Caco-2 (cell line): ENCODE measurements around the gene FRMPD1. TPM values are rescaled to one million over a fixed set of nuclear protein-coding genes. Genes with fewer than 3 reads are reported as not detected.

Experiments used
- BruUV-seq: library from RNA; stranded (reverse); fragments of 400-500 nt; replicated peaks from 2 replicates; lab custom pipeline; 2021; lab: Mats Ljungman, UMichigan
- CTCF ChIA-PET: fragments of 300-600 bp; sonication (Branson Sonifier 250); formaldehyde crosslinking; loops from one replicate; lab custom pipeline; 2022; ENCODE audit warnings: antibody characterized with exemption; lab: Charles Lee
- POLR2A ChIA-PET: fragments of 300-600 bp; sonication (Branson Sonifier 250); formaldehyde crosslinking; loops from one replicate; lab custom pipeline; 2022; ENCODE audit warnings: antibody characterized with exemption; lab: Charles Lee
- DNase-seq, 2 experiments: peaks; one replicate each; pipeline versions ENCODE4 v3.0.0 to v3.0.0-alpha.2; 2020 to 2022
- H3K27me3 ChIP-seq: replicated peaks from 2 replicates; pipeline ENCODE4 v1.6.0; 2011; ENCODE audit warnings: low read length; ENCODE audit not compliant: control insufficient read depth, insufficient read depth
- H3K36me3 ChIP-seq: 2 replicates; pipeline ENCODE4 v1.5.1; 2011; ENCODE audit warnings: low read length; ENCODE audit not compliant: control insufficient read depth, insufficient read depth
- H3K4me1 ChIP-seq: fragments of 250-450 bp; sonication (Bioruptor Pico); 2 replicates; pipeline ENCODE4 v1.5.1; 2020; ENCODE audit warnings: mild to moderate bottlenecking
- H3K4me3 ChIP-seq: 2 replicates; pipeline ENCODE4 v1.5.1; 2011; ENCODE audit warnings: low read depth, mild to moderate bottlenecking, control low read depth, low read length
- H3K9me3 ChIP-seq: fragments of 250-450 bp; sonication (Bioruptor Pico); 2 replicates; pipeline ENCODE4 v1.5.1; 2020; ENCODE audit warnings: mild to moderate bottlenecking, moderate library complexity
- H3K27ac Mint-ChIP-seq: one replicate; pipeline ENCODE4 v1.8.0; 2022; ENCODE audit warnings: mixed read lengths; ENCODE audit not compliant: unreplicated experiment
- H3K27me3 Mint-ChIP-seq: one replicate; pipeline ENCODE4 v1.8.0; 2022; ENCODE audit warnings: mixed read lengths; ENCODE audit not compliant: insufficient read depth, unreplicated experiment
- H3K36me3 Mint-ChIP-seq: one replicate; pipeline ENCODE4 v1.8.0; 2022; ENCODE audit warnings: mild to moderate bottlenecking, mixed read lengths; ENCODE audit not compliant: insufficient read depth, unreplicated experiment
- H3K4me1 Mint-ChIP-seq: one replicate; pipeline ENCODE4 v1.8.0; 2022; ENCODE audit warnings: low read depth, mixed read lengths; ENCODE audit not compliant: unreplicated experiment
- H3K4me3 Mint-ChIP-seq: one replicate; pipeline ENCODE4 v1.8.0; 2022; ENCODE audit warnings: mild to moderate bottlenecking, moderate library complexity, mixed read lengths; ENCODE audit not compliant: unreplicated experiment
- H3K9me3 Mint-ChIP-seq: one replicate; pipeline ENCODE4 v1.8.0; 2022; ENCODE audit warnings: mixed read lengths; ENCODE audit not compliant: unreplicated experiment
- CTCF ChIP-seq, 2 experiments: fragments of 200-600 bp in 1 of 2; IDR thresholded peaks; 1 replicate in 1 of 2; 2 replicates in 1 of 2; pipeline versions ENCODE4 v1.5.1 to v1.8.0; 2011 to 2022; ENCODE audit warnings: antibody characterized with exemption in 1 of 2, control low read depth in 1 of 2, inconsistent platforms in 1 of 2, low read depth in 1 of 2, low read length in 1 of 2, mild to moderate bottlenecking in 1 of 2, moderate library complexity in 1 of 2; ENCODE audit not compliant: insufficient read depth in 1 of 2, severe bottlenecking in 1 of 2, unreplicated experiment in 1 of 2
- intact Hi-C: fragments of 100-400 bp; cut with micrococcal nuclease; formaldehyde crosslinking; loops from one replicate; pipeline ENCODE4 v1.10.0; 2022; ENCODE audit not compliant: unreplicated experiment
- total RNA-seq: library from RNA; stranded (reverse); gene quantifications from 2 replicates; pipeline ENCODE4 v1.2.3, GENCODE V29; 2022

The FRMPD1 gene
- total RNA-seq, 1 experiment from 2014 or later, result not detected

- no peak for TF ChIP-seq CTCF (IDR thresholded peaks at IDR 0.05; ENCODE audit: insufficient read depth in 1 of 2, low read depth in 1 of 2, low read length in 1 of 2, severe bottlenecking in 1 of 2, unreplicated experiment in 1 of 2)
- Mint-ChIP-seq H3K27ac (no peak overlapping the region), H3K4me1 (no peaks in the 10 kb centered on the region), H3K27me3 (peaks cover 35% of the 10 kb centered on the region), H3K36me3 (peaks cover 5% of the 10 kb centered on the region), H3K4me3 (no peak overlapping the region), H3K9me3 (no peaks in the 10 kb centered on the region)
- Histone ChIP-seq H3K9me3 (no peaks in the 10 kb centered on the region), H3K4me1 (no peaks in the 10 kb centered on the region), H3K36me3 (no peaks in the 10 kb centered on the region), H3K27me3 (no peaks in the 10 kb centered on the region), H3K4me3 (no peak overlapping the region)
- intact Hi-C loops, result no loop called here
- POLR2A ChIA-PET, result no interaction called here
- CTCF ChIA-PET, result no interaction called here
- no peak for DNase-seq
- BruUV-seq, result no TSS peak
Measured at GRCh38 chr9:37676411-37676830, 25.7 kb downstream of the FRMPD1 start.

GRCh38 chr9:37677435-37677834 is 26.7 kb downstream of the FRMPD1 start:
- Histone ChIP-seq H3K36me3 (no peaks in the 10 kb centered on the region), H3K4me3 (no peak overlapping the region), H3K4me1 (no peaks in the 10 kb centered on the region), H3K9me3 (no peaks in the 10 kb centered on the region), H3K27me3 (no peaks in the 10 kb centered on the region; the same call in 1 of the 2 replicates)
- no peak for DNase-seq
- CTCF ChIA-PET, result no interaction called here
- H3K4me1 Mint-ChIP-seq, result no peaks in the 10 kb centered on the region
- POLR2A ChIA-PET, result no interaction called here
- peaks cover 5% of the 10 kb centered on the region for H3K36me3 Mint-ChIP-seq
- no peak for TF ChIP-seq CTCF (IDR thresholded peaks at IDR 0.05; ENCODE audit: insufficient read depth in 1 of 2, low read depth in 1 of 2, low read length in 1 of 2, severe bottlenecking in 1 of 2, unreplicated experiment in 1 of 2)
- H3K27ac Mint-ChIP-seq, result no peak overlapping the region
- no peak overlapping the region for H3K4me3 Mint-ChIP-seq
- intact Hi-C loops, result no loop called here
- BruUV-seq, result no TSS peak
- no peaks in the 10 kb centered on the region for H3K9me3 Mint-ChIP-seq
- H3K27me3 Mint-ChIP-seq, result peaks cover 35% of the 10 kb centered on the region

- H3K4me3 Mint-ChIP-seq, result no peak overlapping the region
- POLR2A ChIA-PET, result no interaction called here
- Histone ChIP-seq H3K27me3 (peaks cover 1% of the 10 kb centered on the region), H3K36me3 (no peaks in the 10 kb centered on the region), H3K4me1 (no peaks in the 10 kb centered on the region), H3K4me3 (no peak overlapping the region), H3K9me3 (no peaks in the 10 kb centered on the region)
- H3K4me1 Mint-ChIP-seq, result no peaks in the 10 kb centered on the region
- intact Hi-C loops, result no loop called here
- no peaks in the 10 kb centered on the region for H3K9me3 Mint-ChIP-seq
- CTCF ChIA-PET, result no interaction called here
- DNase-seq, result no peak
- peaks cover 5% of the 10 kb centered on the region for H3K36me3 Mint-ChIP-seq
- no TSS peak for BruUV-seq
- TF ChIP-seq CTCF (IDR thresholded peaks at IDR 0.05; ENCODE audit: insufficient read depth in 1 of 2, low read depth in 1 of 2, low read length in 1 of 2, severe bottlenecking in 1 of 2, unreplicated experiment in 1 of 2), result no peak
- H3K27ac Mint-ChIP-seq, result no peak overlapping the region
- H3K27me3 Mint-ChIP-seq, result peaks cover 43% of the 10 kb centered on the region
Measured at GRCh38 chr9:37678789-37679273, 28.1 kb downstream of the FRMPD1 start.
